A673 (cell line): ENCODE data around the gene ACVR2B.

Experiments used
- EZH2 ChIP-seq: fragments of 200-600 bp; sonication (generic); IDR thresholded peaks from 2 replicates; pipeline ENCODE4 v1.6.1; 2017; ENCODE audit warnings: borderline replicate concordance, low read depth, mild to moderate bottlenecking, mixed read lengths, antibody characterized with exemption, low read length; ENCODE audit not compliant: poor library complexity, severe bottlenecking
- TF ChIP-seq, protein P1 (sequence below): fragments of 300-800, 200-600 bp; sonication (generic); conservative IDR thresholded peaks from 2 replicates; pipeline ENCODE4 v1.5.1; 2017; ENCODE audit warnings: low read depth, mild to moderate bottlenecking, antibody characterized with exemption, low read length, moderate library complexity, mixed read lengths

DNA sequence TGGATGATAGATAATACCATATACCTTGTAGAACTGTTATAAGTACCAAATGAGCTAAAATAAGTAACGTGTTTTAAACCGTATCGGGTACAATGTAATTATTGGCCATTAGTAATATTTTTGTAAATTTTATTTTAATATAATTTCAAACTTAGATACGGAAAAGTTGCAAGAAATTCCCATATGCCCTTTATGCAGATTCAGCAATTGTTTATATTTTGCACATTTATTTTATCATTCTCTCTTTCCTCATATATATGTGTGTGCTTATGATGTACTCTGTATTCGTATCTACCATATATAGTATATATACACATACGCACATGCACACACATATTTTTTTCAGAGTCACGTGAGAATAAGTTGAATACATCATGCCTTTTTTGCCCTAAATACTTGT is 80.9 kb downstream of the ACVR2B start:
- TF ChIP-seq, protein P1, sequence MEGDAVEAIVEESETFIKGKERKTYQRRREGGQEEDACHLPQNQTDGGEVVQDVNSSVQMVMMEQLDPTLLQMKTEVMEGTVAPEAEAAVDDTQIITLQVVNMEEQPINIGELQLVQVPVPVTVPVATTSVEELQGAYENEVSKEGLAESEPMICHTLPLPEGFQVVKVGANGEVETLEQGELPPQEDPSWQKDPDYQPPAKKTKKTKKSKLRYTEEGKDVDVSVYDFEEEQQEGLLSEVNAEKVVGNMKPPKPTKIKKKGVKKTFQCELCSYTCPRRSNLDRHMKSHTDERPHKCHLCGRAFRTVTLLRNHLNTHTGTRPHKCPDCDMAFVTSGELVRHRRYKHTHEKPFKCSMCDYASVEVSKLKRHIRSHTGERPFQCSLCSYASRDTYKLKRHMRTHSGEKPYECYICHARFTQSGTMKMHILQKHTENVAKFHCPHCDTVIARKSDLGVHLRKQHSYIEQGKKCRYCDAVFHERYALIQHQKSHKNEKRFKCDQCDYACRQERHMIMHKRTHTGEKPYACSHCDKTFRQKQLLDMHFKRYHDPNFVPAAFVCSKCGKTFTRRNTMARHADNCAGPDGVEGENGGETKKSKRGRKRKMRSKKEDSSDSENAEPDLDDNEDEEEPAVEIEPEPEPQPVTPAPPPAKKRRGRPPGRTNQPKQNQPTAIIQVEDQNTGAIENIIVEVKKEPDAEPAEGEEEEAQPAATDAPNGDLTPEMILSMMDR: no peak
- TF ChIP-seq EZH2: no peak
